ENCODE data around the gene DLK1. TPM values are rescaled to one million over a fixed set of nuclear protein-coding genes. Genes with fewer than 3 reads are reported as not detected.

The DLK1 gene
- total RNA-seq, 1 experiment from 2014 or later, result 1.5 TPM

DNA sequence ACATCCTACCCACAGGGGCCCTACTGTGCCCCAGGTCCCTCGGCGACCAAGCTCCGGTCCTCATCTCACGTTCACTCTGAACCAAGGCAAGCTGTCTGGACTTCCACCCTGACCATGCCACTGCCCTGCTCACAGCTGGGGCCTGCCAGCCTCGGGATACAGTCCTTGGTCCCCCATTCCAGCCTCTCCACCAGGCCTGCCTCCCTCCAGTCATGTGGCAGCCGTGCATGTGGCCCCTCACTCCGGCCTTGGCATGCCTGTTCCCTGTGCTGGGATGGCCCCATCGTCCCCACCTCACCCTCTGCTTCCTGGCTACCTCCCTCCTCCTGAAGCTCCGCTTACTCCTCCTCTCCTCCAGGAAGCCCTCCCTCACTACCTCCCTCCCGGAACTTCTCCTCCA, 38.6 kb upstream of the DLK1 start:
- Histone ChIP-seq H3K36me3 (replicated peaks; ENCODE audit: control insufficient read depth, insufficient read depth, low read length) (no peaks in the 10 kb centered on the region), H3K27me3 (ENCODE audit: control insufficient read depth, insufficient read depth, low read length) (no peaks in the 10 kb centered on the region), H3K4me3 (ENCODE audit: insufficient read depth, low read depth, low read length) (no peak overlapping the region)
- DNase-seq, result no peak

DNA sequence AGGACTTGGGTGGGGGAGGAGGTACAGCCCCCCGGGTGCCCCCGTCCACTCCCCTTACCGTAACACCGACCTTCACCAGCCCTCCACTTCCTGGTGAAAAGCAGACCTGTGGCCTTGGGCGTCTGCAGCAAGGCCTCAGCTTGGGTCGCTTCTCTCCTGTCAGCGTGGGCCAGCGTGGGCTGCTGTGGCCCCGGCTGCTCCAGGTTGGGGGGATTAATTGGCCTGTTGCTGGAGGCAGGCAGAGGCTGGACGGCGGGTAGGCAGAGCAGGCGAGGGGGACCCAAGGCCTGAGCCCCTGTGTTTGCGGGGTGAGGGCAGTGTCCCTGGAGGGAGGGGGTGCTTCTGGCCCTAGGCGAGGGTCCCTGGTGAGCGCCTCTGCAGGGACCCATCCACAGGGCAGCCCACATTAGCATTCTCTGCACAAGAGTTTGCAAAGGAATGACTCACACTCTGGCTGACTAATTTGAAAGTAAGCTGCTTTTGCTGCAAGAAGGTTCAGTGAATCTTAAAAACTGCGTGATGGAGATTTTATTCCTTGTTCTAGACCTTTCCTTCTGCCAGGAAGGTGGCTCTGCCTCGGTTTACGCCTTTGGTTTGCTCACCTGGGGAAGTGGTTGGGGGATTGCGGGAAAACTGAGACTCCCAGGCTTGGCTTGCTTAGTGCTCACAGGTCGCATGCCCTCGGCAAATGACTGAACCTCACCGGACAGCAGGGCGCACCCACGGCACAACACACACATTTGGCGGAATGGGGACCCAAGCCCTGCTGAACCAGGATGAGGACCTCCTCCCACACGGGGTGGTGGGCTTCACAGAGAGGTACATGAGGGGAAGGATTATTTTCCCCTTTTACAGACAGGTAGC, 37.9 kb upstream of the DLK1 start:
- DNase-seq, result no peak
- H3K27me3 ChIP-seq (ENCODE audit: control insufficient read depth, insufficient read depth, low read length), result no peaks in the 10 kb centered on the region
- no peaks in the 10 kb centered on the region for H3K36me3 ChIP-seq (replicated peaks; ENCODE audit: control insufficient read depth, insufficient read depth, low read length)
- no peak overlapping the region for H3K4me3 ChIP-seq (ENCODE audit: insufficient read depth, low read depth, low read length)

DNA sequence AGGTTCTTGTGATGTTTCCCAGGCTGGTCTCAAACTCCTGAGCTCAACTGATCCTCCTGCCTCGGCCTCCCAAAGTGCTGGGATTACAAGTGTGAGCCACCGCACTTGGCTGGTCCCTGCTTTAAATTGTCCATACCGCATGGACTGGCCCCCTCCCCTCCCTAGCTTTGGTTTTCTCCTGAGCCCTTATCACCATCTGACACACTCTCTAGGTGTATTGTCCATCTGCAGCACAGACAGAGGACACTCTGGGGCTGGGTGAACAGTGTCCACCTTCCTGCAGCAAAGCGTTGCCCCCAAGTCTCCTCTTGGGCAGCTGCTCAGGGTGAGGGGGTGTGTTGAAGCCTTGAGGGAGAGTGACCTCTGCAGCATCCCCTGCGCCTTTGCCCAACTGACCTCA, 36.0 kb upstream of the DLK1 start:
- H3K4me3 ChIP-seq (ENCODE audit: insufficient read depth, low read depth, low read length), result no peak overlapping the region
- DNase-seq, result no peak
- H3K36me3 ChIP-seq (replicated peaks; ENCODE audit: control insufficient read depth, insufficient read depth, low read length), result no peaks in the 10 kb centered on the region

DNA sequence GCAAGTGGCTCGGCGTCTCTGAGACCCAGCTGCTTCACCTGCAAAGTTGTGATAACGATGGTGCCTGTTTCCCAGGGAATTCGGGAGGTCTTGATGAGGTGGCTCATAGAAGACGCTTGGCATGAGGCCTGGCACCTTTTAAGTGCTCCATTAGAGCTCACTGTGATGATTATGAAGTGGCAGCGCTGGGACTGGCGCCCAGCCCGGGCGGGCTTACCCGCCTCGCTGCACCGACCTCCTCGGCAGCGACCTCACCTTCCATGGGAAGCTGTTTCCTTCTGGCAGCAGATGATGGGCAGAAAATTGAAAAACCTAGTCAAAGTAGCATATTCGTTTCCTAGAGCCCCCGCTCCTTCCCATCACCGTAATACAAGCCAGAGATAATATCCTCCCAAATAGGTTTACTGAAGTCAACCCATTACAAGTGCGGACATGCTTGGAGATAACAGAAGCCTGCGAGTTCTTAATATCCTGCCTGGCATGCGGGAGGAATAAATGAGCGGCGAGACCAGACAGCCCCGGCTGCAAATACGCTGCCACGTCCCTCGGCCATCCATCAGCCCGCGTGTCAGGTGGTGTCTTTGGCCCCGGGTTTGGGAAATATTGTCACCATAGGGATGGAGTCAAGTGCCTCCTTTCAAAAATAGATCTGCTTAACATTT, 35.2 kb upstream of the DLK1 start:
- Histone ChIP-seq H3K27me3 (ENCODE audit: control insufficient read depth, insufficient read depth, low read length) (no peaks in the 10 kb centered on the region), H3K36me3 (replicated peaks; ENCODE audit: control insufficient read depth, insufficient read depth, low read length) (no peaks in the 10 kb centered on the region), H3K4me3 (ENCODE audit: insufficient read depth, low read depth, low read length) (no peak overlapping the region)
- no peak for DNase-seq

More for the DNA sequence above, 36.0 kb upstream of the DLK1 start:
- H3K27me3 ChIP-seq (ENCODE audit: control insufficient read depth, insufficient read depth, low read length), result no peaks in the 10 kb centered on the region

DNA sequence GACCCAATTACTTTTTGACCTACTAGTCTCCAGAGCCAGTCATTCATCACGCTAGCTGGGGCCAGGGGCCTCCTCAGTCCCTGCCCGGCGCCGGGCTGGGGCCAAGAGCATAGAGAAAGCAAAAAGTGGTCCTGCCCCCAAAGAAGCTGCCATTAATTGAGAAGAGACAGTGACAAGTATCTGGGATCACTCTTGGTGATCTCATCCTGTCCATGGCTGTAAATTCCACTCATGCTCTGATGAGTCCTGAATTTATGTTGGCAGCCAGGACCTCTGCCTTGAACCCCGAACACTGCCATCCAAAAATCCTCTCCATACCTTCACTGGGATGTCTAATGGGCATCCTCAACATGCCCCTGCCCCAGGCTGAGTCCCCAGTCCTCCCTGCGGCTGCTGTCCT, 34.4 kb upstream of the DLK1 start:
- no peak overlapping the region for H3K4me3 ChIP-seq (ENCODE audit: insufficient read depth, low read depth, low read length)
- no peaks in the 10 kb centered on the region for H3K36me3 ChIP-seq (replicated peaks; ENCODE audit: control insufficient read depth, insufficient read depth, low read length)
- DNase-seq, result no peak
- H3K27me3 ChIP-seq (ENCODE audit: control insufficient read depth, insufficient read depth, low read length), result no peaks in the 10 kb centered on the region

DNA sequence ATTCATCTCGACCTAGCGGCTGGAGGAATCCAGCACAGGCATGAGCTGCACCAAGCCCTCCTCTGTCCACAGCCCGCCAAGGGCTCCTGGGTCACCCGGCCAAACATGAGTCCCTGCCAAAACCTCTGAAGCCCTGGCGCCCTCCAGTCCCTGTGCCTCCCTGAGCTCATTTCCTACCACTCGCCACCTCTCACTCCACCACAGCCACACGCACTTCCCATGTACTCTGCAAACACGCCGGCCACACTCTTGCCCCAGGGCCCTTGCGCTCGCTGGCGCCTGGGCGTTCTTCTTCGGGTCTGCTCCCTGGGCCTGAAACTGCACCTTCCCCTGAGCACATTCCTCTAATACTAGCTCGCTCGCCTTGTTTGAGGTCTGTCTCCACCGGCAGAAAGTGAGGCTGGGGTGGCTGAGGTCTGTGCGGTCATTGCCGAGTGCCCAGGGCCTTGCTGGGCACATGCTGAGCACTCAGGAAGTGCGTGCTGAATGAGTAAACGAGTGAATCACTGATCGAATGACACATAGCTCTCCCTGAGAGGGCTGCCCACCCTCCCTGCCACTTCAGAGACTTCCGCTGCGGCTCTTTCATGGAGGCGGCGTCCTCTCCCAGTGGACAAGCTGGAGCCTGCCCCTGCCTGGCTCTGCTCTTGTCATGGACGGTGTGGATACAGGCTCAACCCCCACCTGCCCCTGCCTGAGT, 33.7 kb upstream of the DLK1 start:
- Histone ChIP-seq H3K27me3 (ENCODE audit: control insufficient read depth, insufficient read depth, low read length) (no peaks in the 10 kb centered on the region), H3K4me3 (ENCODE audit: insufficient read depth, low read depth, low read length) (no peak overlapping the region), H3K36me3 (replicated peaks; ENCODE audit: control insufficient read depth, insufficient read depth, low read length) (no peaks in the 10 kb centered on the region)
- no peak for DNase-seq

DNA sequence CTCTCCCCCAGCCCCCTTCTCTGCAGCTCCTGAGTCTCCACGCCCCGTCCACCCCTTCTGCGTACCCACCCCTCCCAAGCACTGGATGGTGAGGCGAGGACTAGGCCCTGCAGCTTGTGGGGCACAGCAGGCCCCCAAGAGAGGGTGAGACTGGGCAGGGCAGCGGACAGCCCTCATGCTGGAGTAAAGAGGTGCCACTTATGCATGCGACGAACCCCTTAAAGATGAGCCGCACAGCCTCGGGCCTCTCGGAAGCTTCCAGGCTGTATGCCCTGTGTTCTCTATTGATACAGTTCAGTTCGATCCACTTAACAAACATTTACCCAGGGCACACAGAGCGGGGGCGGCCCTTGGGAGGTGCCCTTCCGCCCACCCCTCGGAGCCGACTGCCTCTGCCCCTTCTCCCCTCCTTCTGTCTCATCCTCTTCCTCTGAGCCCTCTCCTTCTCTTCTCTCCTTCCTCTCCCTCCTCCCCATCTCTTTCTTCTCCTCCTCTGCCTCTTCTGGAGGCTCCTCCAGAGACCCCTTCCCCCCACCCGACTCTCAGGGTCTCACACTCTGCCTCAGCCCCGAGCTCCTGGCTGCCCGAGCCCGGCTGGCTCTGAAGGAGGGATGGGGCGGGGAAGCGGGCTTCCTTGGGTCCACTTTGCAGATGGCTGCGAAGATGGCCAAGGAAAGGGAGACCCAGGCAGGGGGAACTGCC, 32.7 kb upstream of the DLK1 start:
- no peaks in the 10 kb centered on the region for H3K36me3 ChIP-seq (replicated peaks; ENCODE audit: control insufficient read depth, insufficient read depth, low read length)
- H3K27me3 ChIP-seq (ENCODE audit: control insufficient read depth, insufficient read depth, low read length), result no peaks in the 10 kb centered on the region
- no peak overlapping the region for H3K4me3 ChIP-seq (ENCODE audit: insufficient read depth, low read depth, low read length)
- DNase-seq, result no peak

DNA sequence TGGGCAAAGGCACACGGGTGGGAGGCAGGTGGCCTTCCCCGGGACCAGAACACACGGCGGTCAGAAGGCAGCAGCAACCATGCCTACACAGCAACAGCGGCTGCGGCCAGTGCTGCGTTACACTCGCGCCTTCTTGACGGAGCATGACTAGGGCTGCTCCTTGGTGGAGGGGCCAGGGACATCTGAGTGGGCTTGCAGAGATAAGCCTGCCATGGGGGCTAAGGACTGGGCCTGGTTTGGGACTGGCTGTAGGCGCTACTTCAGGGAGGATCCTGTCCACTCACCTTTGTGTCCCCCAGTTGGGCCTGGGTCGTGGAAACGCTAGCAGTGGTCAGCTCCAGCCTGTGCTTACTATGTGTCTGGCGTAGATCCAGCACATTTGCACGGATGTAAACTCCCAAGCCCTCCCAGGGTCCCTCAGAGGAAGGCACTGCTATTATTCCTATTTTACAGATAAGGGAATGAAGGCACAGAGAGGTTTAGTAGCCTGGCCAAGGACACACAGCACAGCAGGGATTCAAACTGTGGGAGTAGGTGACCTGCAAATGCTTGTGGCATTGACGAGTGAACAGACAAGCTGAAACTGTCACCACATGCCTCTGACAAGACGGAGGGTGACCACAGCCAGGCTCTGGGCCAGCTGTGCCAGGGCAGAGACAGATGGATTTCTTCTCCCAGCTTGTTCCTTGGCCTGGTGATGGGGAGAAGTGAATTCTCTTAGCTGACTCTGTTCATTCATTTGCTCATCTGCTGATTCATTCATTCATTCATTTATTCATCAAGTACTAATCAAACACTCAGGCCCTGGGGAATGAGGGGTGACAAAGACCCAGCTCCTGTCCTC, 31.9 kb upstream of the DLK1 start:
- no peak for DNase-seq

DNA sequence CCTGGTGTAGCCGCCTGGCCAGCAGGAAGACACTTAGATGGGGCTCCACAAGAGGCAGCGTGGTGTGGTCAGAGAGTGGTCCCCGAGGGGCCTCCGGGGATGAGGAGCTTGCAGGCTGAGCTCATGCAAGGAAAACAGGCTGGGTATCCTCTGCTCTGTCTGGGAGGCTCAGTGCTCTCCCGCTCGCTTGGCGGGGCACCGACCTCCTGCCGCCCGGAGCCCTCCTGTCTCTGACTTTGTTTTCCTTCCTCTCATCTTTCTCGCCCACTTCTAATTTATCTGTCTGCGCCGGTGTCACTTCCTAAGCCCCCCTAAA, 31.3 kb upstream of the DLK1 start:
- Histone ChIP-seq H3K27me3 (ENCODE audit: control insufficient read depth, insufficient read depth, low read length) (no peaks in the 10 kb centered on the region), H3K4me3 (ENCODE audit: insufficient read depth, low read depth, low read length) (no peak overlapping the region), H3K36me3 (replicated peaks; ENCODE audit: control insufficient read depth, insufficient read depth, low read length) (no peaks in the 10 kb centered on the region)
- peak; percentile 66 for DNase-seq

More for the DNA sequence above, 31.9 kb upstream of the DLK1 start:
- H3K36me3 ChIP-seq (replicated peaks; ENCODE audit: control insufficient read depth, insufficient read depth, low read length), result no peaks in the 10 kb centered on the region
- no peaks in the 10 kb centered on the region for H3K27me3 ChIP-seq (ENCODE audit: control insufficient read depth, insufficient read depth, low read length)
- H3K4me3 ChIP-seq (ENCODE audit: insufficient read depth, low read depth, low read length), result no peak overlapping the region

DNA sequence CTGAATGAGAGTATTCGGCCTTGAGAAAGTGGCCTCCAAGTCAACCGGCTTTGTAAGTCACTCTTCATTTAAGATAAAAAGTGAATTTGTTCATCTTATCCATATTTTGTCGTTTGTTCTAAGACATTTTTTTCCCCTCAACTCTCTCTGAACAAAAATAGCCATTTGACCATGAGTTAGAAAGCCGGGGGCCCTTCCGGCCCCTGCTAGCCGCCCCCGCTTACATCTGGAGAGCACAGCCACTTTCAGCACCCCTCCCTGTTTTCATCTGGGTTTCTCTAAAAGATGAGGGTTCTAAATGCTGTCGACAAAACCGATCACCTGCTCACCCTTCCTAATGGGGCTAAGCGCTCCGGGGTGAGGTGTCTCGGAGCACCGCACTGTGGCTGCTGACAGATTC, 30.7 kb upstream of the DLK1 start:
- Histone ChIP-seq H3K4me3 (ENCODE audit: insufficient read depth, low read depth, low read length) (no peak overlapping the region), H3K36me3 (replicated peaks; ENCODE audit: control insufficient read depth, insufficient read depth, low read length) (no peaks in the 10 kb centered on the region), H3K27me3 (ENCODE audit: control insufficient read depth, insufficient read depth, low read length) (no peaks in the 10 kb centered on the region)
- no peak for DNase-seq

DNA sequence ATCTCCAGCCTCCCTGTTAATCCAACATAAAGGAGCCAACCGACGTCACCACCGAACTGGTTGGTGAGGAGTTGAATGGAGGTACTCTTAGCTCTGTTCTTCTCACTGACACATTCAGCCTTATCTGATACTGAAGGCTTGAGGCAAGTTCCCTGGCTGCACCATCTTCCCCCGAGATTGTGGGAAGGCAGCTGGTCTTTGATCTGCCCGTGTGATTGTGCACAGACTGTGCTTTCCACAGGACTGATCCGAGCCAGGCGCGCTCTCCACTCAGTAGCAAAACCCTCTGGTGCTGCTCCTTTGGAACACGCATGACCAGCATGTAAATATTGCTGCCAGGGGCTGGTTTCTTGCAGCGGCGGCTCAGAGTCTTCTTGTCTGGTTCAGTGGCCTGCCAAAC, 30.1 kb upstream of the DLK1 start:
- no peak for DNase-seq
- Histone ChIP-seq H3K27me3 (ENCODE audit: control insufficient read depth, insufficient read depth, low read length) (no peaks in the 10 kb centered on the region), H3K4me3 (ENCODE audit: insufficient read depth, low read depth, low read length) (no peak overlapping the region), H3K36me3 (replicated peaks; ENCODE audit: control insufficient read depth, insufficient read depth, low read length) (no peaks in the 10 kb centered on the region)

DNA sequence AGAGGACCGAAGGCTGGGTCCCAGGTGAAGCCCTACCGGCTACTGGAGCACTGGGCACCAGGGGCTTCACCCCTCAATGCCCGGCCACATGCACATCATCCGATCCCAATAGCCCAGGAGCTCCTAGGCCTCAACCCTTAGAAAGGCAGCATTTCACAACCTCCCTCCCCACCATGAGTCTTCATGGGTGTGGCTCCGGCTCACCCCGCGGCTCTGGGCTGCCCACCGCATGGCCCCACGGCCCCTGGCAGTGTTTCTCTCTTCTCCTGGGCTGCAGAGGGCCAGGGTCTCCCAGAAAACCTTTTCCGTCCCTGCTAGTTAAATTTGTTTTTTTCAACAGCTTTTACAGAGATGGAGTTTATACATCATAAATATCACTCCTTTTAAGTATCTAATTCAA, 28.6 kb upstream of the DLK1 start:
- DNase-seq, result no peak
- Histone ChIP-seq H3K36me3 (replicated peaks; ENCODE audit: control insufficient read depth, insufficient read depth, low read length) (no peaks in the 10 kb centered on the region), H3K27me3 (ENCODE audit: control insufficient read depth, insufficient read depth, low read length) (no peaks in the 10 kb centered on the region), H3K4me3 (ENCODE audit: insufficient read depth, low read depth, low read length) (no peak overlapping the region)

DNA sequence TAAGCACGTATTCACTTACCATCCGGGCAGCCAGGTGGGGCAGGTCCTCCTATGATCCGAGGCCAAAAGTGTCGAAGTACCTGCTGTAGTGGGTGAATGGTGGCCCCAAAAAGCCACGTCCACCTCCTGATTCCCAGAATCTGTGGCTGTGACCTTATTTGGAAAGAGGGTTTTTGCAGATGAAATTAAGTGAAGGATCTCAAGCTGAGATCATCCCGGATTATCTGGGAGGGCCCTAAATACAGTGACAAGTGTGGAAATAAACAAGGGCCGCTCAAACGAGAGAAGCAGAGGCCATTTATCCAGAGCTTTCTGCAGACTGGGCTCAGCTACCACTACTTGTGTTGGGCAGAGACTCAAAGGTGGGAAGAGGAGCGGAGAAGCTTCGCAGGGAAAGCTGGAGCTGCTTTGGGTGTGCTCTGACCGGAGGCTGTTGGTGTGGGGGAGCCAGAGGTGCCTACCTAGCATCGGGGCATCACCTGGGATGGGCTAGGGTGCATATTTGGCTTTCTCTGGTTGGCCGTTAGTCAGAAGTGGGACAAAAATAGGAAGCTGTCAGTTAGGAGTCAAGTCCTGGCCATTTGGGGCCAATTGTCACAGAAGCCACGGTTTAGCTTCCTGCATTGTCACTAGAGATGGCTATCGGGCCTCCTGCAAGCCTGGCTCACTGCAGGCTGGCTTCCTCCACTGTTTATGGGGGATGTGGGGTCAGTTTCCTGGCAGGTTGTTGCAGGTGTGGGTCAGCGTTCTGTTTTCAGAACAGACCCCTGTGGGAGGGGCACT, 27.8 kb upstream of the DLK1 start:
- no peaks in the 10 kb centered on the region for H3K27me3 ChIP-seq (ENCODE audit: control insufficient read depth, insufficient read depth, low read length)
- no peaks in the 10 kb centered on the region for H3K36me3 ChIP-seq (replicated peaks; ENCODE audit: control insufficient read depth, insufficient read depth, low read length)
- no peak overlapping the region for H3K4me3 ChIP-seq (ENCODE audit: insufficient read depth, low read depth, low read length)
- DNase-seq, result no peak
